Measurements from ENCODE around the gene SHANK2.

Gene SHANK2

DNA sequence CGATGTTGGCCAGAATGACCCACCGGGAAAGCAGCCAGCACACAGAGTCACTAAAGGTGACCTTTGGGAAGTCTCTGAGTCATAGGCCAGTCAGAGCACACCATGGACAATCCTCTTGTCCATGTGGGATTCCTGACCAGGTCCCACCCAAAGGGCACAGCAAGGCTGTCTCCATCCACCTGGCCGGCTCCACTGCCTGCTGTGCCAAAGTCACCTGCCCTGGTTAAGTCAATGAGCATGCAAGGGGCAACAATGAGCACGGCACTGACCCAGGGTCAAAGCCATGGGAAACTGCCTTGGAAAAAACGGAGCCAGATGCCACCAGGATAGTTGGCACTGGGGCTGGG, 49.8 kb downstream of the SHANK2 start:
- no peak for DNase-seq (ENCODE audit: low read depth in 2 of 2)
